Endothelial cell (in vitro differentiated cells): Measurements from ENCODE around the gene BLOC1S1. TPM values are rescaled to one million over a fixed set of nuclear protein-coding genes. Genes with fewer than 3 reads are reported as not detected.

Experiments
- DNase-seq: peaks from one replicate; pipeline ENCODE4 v3.0.0; 2021; ENCODE audit warnings: low spot score
- H3K27ac Mint-ChIP-seq: one replicate; pipeline ENCODE4 v1.8.0; 2021; ENCODE audit warnings: mixed read lengths, inconsistent platforms; ENCODE audit not compliant: unreplicated experiment
- H3K27me3 Mint-ChIP-seq: one replicate; pipeline ENCODE4 v1.8.0; 2021; ENCODE audit warnings: mild to moderate bottlenecking, moderate library complexity, mixed read lengths, inconsistent platforms; ENCODE audit not compliant: unreplicated experiment
- H3K36me3 Mint-ChIP-seq: one replicate; pipeline ENCODE4 v1.8.0; 2021; ENCODE audit warnings: mild to moderate bottlenecking, low read depth, mixed read lengths, inconsistent platforms; ENCODE audit not compliant: unreplicated experiment
- H3K4me1 Mint-ChIP-seq: one replicate; pipeline ENCODE4 v1.8.0; 2021; ENCODE audit warnings: mild to moderate bottlenecking, mixed read lengths, inconsistent platforms; ENCODE audit not compliant: unreplicated experiment
- H3K4me3 Mint-ChIP-seq: one replicate; pipeline ENCODE4 v1.8.0; 2021; ENCODE audit warnings: mild to moderate bottlenecking, mixed read lengths, inconsistent platforms; ENCODE audit not compliant: unreplicated experiment
- H3K9me3 Mint-ChIP-seq: one replicate; pipeline ENCODE4 v1.8.0; 2021; ENCODE audit warnings: mixed read lengths, inconsistent platforms; ENCODE audit not compliant: unreplicated experiment
- total RNA-seq: library from RNA; stranded (reverse); fragmentation: NEBNext Ultra II Directional; extraction: Animal tissue kit (Norgen Biotek cat#: 25700); gene quantifications from one replicate; pipeline ENCODE4 v1.2.1, GENCODE V29; 2021; ENCODE audit not compliant: unreplicated experiment
- TF ChIP-seq, protein P1 (sequence below): fragments of 200-600 bp; sonication (generic); IDR thresholded peaks from one replicate; pipeline ENCODE4 v1.5.0; 2021; ENCODE audit warnings: antibody characterized with exemption; ENCODE audit not compliant: unreplicated experiment

The BLOC1S1 gene
- total RNA-seq, 1 donor from 2014 or later = 66.5 TPM

- peaks cover 11% of the 10 kb centered on the region for H3K27me3 Mint-ChIP-seq
- TF ChIP-seq, protein P1, sequence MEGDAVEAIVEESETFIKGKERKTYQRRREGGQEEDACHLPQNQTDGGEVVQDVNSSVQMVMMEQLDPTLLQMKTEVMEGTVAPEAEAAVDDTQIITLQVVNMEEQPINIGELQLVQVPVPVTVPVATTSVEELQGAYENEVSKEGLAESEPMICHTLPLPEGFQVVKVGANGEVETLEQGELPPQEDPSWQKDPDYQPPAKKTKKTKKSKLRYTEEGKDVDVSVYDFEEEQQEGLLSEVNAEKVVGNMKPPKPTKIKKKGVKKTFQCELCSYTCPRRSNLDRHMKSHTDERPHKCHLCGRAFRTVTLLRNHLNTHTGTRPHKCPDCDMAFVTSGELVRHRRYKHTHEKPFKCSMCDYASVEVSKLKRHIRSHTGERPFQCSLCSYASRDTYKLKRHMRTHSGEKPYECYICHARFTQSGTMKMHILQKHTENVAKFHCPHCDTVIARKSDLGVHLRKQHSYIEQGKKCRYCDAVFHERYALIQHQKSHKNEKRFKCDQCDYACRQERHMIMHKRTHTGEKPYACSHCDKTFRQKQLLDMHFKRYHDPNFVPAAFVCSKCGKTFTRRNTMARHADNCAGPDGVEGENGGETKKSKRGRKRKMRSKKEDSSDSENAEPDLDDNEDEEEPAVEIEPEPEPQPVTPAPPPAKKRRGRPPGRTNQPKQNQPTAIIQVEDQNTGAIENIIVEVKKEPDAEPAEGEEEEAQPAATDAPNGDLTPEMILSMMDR = no peak
- no peaks in the 10 kb centered on the region for H3K9me3 Mint-ChIP-seq
- no peak for DNase-seq
- peaks cover 27% of the 10 kb centered on the region for H3K4me1 Mint-ChIP-seq
- H3K36me3 Mint-ChIP-seq = peaks cover 7% of the 10 kb centered on the region
- H3K4me3 Mint-ChIP-seq = peak overlapping the region; percentile 87
- no peak overlapping the region for H3K27ac Mint-ChIP-seq
Measured at GRCh38 chr12:55744340-55745030, 28.6 kb downstream of the BLOC1S1 start.

DNA sequence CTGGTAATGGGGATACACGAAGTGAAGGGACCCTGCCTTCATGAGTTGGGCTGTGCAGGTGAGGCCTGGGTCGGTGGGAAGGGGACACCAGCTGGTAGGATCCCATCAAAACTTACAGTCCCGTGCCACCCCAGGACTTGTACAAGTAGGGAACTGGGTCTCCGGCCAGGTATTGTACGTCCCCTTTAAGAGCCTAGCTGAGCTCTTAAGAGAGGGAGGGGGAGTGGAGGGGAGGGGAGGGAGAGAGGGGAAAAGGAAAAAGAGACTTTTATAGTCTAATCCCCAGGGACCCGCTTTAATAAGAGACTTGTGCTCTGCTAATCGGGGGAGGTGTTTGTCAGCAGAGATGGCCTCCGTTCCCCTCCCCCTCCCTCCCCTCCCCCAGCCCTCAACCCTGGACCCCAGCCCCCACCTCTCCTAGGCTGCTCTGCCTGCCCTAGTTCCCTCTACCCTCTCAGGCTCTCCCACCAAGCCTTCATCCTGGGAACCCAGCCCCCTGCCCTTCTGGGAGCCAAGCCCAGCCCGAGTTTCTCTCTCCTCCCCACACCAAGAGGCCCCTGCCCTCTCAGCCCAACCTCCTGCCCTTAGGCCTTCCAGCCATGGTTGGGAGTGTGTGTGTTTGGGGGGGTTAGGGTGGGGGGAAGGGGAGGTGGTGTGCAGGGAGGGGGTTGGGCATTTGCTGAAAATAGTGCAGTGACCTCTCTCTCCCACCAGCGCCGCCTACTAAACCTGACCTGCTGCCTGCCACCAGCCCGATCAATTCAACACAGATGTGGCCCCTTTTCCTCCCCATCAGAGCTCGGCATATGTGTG is 29.7 kb downstream of the BLOC1S1 start:
- H3K27me3 Mint-ChIP-seq = peaks cover 11% of the 10 kb centered on the region
- DNase-seq = peak; percentile 30
- TF ChIP-seq, protein P1 = no peak
- H3K9me3 Mint-ChIP-seq = no peaks in the 10 kb centered on the region
- H3K36me3 Mint-ChIP-seq = peaks cover 10% of the 10 kb centered on the region
- peak overlapping the region; percentile 13 for H3K27ac Mint-ChIP-seq
- H3K4me1 Mint-ChIP-seq = peaks cover 27% of the 10 kb centered on the region
- H3K4me3 Mint-ChIP-seq = peak overlapping the region; percentile 87

DNA sequence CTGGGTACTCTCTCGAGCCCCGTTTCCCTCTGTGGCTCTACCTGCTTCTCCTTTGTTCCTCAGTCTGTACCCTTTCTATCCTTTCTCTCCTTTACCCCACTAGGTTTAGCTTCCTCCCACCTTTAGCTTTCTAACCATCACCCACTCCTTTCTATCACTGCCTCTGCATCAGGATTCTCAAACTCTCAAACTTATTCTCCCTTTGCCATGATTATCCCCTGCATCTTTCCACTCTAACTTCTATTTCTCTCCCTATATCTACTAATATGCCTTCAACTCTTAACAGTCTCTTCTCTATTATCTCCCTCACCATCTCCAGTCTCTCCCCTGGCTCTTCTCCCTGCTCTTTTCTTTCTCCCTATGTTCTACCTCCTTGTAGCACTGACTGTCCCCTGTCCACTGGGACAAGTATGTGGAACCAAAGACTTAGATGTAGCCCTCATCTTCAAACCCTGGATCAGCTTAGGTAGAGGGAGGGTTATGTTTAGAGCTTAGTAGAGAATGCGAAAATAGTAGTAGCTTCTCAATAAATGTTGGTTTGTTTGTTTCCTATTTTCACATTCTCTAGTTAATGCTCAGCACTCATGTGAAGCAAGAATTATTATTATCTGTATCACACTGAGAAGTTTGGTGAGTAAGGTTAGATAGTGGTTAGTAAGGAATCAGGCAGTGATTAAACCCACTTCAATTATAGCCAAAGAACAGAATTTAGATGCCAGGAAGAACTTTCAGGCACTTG is 30.5 kb downstream of the BLOC1S1 start:
- Mint-ChIP-seq H3K4me3 (peak overlapping the region; percentile 87), H3K27ac (peak overlapping the region; percentile 77), H3K9me3 (no peaks in the 10 kb centered on the region), H3K36me3 (peaks cover 18% of the 10 kb centered on the region), H3K27me3 (peaks cover 13% of the 10 kb centered on the region), H3K4me1 (peaks cover 27% of the 10 kb centered on the region)
- TF ChIP-seq, protein P1 = no peak
- DNase-seq = no peak

DNA sequence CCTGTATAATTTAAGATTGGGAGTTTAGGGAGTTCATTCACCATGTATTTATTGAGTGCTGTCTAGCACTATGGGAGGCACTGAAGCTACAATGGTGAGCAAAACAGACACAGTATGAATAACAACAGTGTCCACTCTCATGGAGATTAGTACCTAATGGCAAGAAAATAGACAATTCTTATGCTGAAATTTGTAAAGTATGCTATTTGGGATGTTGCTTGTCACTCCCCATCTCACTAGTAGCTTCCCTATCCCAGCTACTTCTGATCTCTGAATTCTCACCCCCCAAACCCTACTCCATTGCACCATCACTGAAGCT is 31.0 kb downstream of the BLOC1S1 start:
- H3K36me3 Mint-ChIP-seq = peaks cover 20% of the 10 kb centered on the region
- H3K4me1 Mint-ChIP-seq = peaks cover 27% of the 10 kb centered on the region
- H3K27ac Mint-ChIP-seq = no peak overlapping the region
- DNase-seq = no peak
- TF ChIP-seq, protein P1 = no peak
- no peak overlapping the region for H3K4me3 Mint-ChIP-seq
- no peaks in the 10 kb centered on the region for H3K9me3 Mint-ChIP-seq
- peaks cover 13% of the 10 kb centered on the region for H3K27me3 Mint-ChIP-seq
